Right atrium auricular region (tissue), 2 donors: ENCODE results near the gene TRAPPC2. TPM values are rescaled to one million over a fixed set of nuclear protein-coding genes. Genes with fewer than 3 reads are reported as not detected.
A peak's percentile ranks its signal among the peaks of the same experiment; 100 is the strongest.

Source experiments
- DNase-seq: peaks from one replicate; pipeline ENCODE4 v3.0.0-alpha.2; 2019; ENCODE audit warnings: low spot score
- H3K27ac ChIP-seq, 2 donors: fragments of 200-600 bp; sonication (generic); 1 replicate in 1 of 2; 2 replicates in 1 of 2; pipeline ENCODE4 v1.5.1; 2016 to 2019
- H3K27me3 ChIP-seq, 2 donors: fragments of 200-600 bp; sonication (generic); one replicate each; pipeline versions ENCODE4 v1.5.1 to v1.6.0; 2017 to 2019
- H3K36me3 ChIP-seq: fragments of 200-600 bp; sonication (generic); one replicate; pipeline ENCODE4 v1.5.1; 2016
- H3K4me1 ChIP-seq, 2 donors: fragments of 200-600 bp; sonication (generic); one replicate each; pipeline versions ENCODE4 v1.5.1 to v1.6.0; 2017 to 2019
- H3K4me3 ChIP-seq, 2 donors: fragments of 200-600 bp; sonication (generic); 1 replicate in 1 of 2; 2 replicates in 1 of 2; pipeline ENCODE4 v1.5.1; 2017 to 2019; ENCODE audit warnings: mild to moderate bottlenecking in 1 of 2, moderate library complexity in 1 of 2
- H3K9me3 ChIP-seq, 2 donors: fragments of 200-600 bp; sonication (generic); one replicate each; pipeline ENCODE4 v1.5.1; 2019
- CTCF ChIP-seq, 2 donors: fragments of 200-600 bp; sonication (generic); IDR thresholded peaks; one replicate each; pipeline ENCODE4 v1.5.1; 2019; ENCODE audit warnings: antibody characterized with exemption in 2 of 2
- total RNA-seq, 2 donors: library from RNA; depleted of rRNA; stranded (reverse); fragments of >200 nt; gene quantifications; one replicate each; pipeline ENCODE4 v1.1.0, GENCODE V29; 2016

TRAPPC2 gene
- total RNA-seq, 2 donors from 2014 or later, result 6.6 to 7.6 TPM

DNA sequence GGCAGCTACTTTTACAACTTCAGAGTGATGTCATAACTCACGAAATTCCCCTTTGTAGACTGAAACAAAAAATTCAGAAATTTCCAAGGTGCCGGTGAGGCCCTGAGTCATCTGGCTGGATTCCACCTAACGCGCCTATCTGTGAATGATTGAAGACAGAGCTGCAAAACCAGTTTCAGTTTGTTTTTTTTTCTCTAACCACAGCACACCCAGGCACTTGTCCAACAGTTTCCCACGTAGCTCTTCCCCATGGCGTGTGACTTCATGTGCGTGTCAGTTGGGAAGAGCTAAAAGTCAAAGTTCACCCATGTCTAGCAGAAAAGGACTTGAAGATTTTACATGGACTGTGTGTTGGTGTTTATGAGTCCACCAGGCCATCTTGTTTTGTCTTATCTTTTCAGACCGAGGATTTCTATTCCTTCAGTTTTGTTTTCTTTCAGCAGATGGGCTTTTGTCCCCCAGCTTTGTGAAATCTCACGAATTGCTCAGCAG is 65.1 kb downstream of the TRAPPC2 start:
- no peak for TF ChIP-seq CTCF (IDR thresholded peaks at IDR 0.05)
- Histone ChIP-seq H3K36me3 (no peaks in the 10 kb centered on the region), H3K4me3 (no peak overlapping the region), H3K9me3 (no peaks in the 10 kb centered on the region), H3K4me1 (peaks cover 0 to 12% of the 10 kb centered on the region in 2 donors), H3K27ac (peak overlapping the region; percentile 55 to 67), H3K27me3 (peaks cover 0 to 4% of the 10 kb centered on the region in 2 donors)
- DNase-seq, result peak; percentile 66

- H3K27me3 ChIP-seq, result peaks cover 0 to 4% of the 10 kb centered on the region in 2 donors
- H3K4me1 ChIP-seq, result peaks cover 0 to 12% of the 10 kb centered on the region in 2 donors
- DNase-seq, result no peak
- H3K4me3 ChIP-seq, result no peak overlapping the region
- H3K36me3 ChIP-seq, result no peaks in the 10 kb centered on the region
- H3K27ac ChIP-seq, result peak overlapping the region; percentile 20 to 67
- no peak for TF ChIP-seq CTCF (IDR thresholded peaks at IDR 0.05)
- no peaks in the 10 kb centered on the region for H3K9me3 ChIP-seq
These were observed 66.5 kb downstream of the TRAPPC2 start for GRCh38 chrX:13667919-13668318.

DNA sequence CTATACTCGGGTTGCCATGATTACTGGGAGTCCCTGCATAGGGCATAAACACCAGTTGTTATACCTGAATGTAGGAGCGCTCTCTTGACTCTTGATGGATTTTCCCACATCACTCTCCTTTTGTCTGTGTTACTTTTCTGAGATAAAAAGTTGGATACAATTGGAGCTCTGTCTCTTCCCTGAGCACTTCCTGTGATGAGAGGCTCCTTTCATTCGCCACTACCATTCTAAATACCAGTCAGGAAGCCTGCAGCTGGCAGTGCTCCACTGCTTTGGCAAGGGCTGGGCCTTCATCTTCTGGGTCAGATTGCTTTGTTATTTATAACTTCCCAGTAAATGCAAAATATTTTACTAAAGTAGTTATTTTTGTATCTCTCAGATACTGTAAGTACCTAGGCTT is 67.6 kb downstream of the TRAPPC2 start:
- H3K9me3 ChIP-seq, result no peaks in the 10 kb centered on the region
- peaks cover 0 to 4% of the 10 kb centered on the region in 2 donors for H3K27me3 ChIP-seq
- peaks cover 0 to 12% of the 10 kb centered on the region in 2 donors for H3K4me1 ChIP-seq
- TF ChIP-seq CTCF (IDR thresholded peaks at IDR 0.05), result no peak
- H3K27ac ChIP-seq, result peak overlapping the region; percentile 25 to 50
- no peaks in the 10 kb centered on the region for H3K36me3 ChIP-seq
- H3K4me3 ChIP-seq, result no peak overlapping the region
- DNase-seq, result no peak

DNA sequence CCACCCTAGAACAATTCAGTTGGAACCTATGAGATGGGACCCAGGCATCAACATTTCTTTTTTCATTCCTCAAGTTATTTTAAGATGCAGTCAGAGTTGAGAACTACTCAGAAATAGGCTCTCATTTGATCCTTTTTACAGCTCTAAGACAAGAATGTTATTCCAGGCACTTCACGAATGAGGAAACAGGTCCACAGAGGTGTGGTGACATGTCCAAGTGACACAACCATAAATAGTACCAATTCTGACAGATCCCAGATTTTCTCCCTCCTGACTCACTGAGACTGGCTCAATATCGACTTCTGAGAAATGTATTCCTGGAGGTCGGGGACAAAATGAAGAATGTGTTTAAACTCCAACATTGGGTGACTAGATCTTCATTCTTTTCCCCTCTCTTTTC is 70.4 kb downstream of the TRAPPC2 start:
- TF ChIP-seq CTCF (IDR thresholded peaks at IDR 0.05), result no peak
- H3K27me3 ChIP-seq, result peaks cover 0 to 4% of the 10 kb centered on the region in 2 donors
- H3K9me3 ChIP-seq, result no peaks in the 10 kb centered on the region
- no peak overlapping the region for H3K4me3 ChIP-seq
- peaks cover 0 to 12% of the 10 kb centered on the region in 2 donors for H3K4me1 ChIP-seq
- H3K27ac ChIP-seq, result peak overlapping the region in 1 of 2 donors; percentile 68
- no peaks in the 10 kb centered on the region for H3K36me3 ChIP-seq
- DNase-seq, result no peak

DNA sequence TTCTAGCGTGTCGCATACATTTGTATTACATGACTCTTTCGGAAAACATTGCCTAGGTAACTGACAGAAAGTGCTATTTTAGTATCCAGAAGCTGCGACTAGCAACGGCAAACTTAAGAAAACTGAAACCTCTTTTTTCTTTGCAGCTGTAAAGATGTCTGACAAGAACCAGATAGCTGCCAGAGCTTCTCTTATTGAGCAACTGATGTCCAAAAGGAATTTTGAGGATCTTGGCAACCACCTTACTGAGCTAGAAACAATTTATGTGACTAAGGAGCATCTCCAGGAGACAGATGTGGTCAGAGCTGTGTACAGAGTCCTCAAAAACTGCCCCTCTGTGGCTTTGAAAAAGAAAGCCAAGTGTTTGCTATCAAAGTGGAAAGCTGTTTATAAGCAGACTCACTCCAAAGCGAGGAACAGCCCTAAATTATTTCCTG is 72.0 kb downstream of the TRAPPC2 start:
- no peaks in the 10 kb centered on the region for H3K9me3 ChIP-seq
- no peak for DNase-seq
- H3K36me3 ChIP-seq, result no peaks in the 10 kb centered on the region
- TF ChIP-seq CTCF (IDR thresholded peaks at IDR 0.05), result no peak
- H3K27me3 ChIP-seq, result no peaks in the 10 kb centered on the region
- no peak overlapping the region for H3K27ac ChIP-seq
- no peak overlapping the region for H3K4me3 ChIP-seq
- peaks cover 0 to 8% of the 10 kb centered on the region in 2 donors for H3K4me1 ChIP-seq

Other genes starting within 250 kb of the TRAPPC2 start
- gene EGFL6, start 165.0 kb downstream of the TRAPPC2 start, total RNA-seq, result not detected
- 1 to 10 TPM; 1.4 to 3.7 TPM for gene TCEANC, start 81.5 kb downstream of the TRAPPC2 start, total RNA-seq
- 10 to 100 TPM; 25.6 to 26.1 TPM for gene RAB9A, start 45.5 kb downstream of the TRAPPC2 start, total RNA-seq
- gene OFD1, start 128 bp upstream of the TRAPPC2 start, total RNA-seq, result 1 to 10 TPM; 7.7 to 8.1 TPM
- gene GPM6B, start 82.5 kb upstream of the TRAPPC2 start, total RNA-seq, result 10 to 100 TPM in 1 of 2 donors, 1 to 10 TPM in 1; 9.0 to 14.2 TPM